ENCODE results near the gene MEP1A. TPM values are rescaled to one million over a fixed set of nuclear protein-coding genes. Genes with fewer than 3 reads are reported as not detected.
"Not testable (repeated sequence)": the region's sequence is repeated elsewhere in the genome, so short reads cannot be mapped to it uniquely, and the experiment has no call there.

The MEP1A gene
- total RNA-seq, 2 experiments from 2014 or later, result not detected

GRCh38 chr6:46763466-46763865 lies 29.7 kb upstream of the MEP1A start:
- H3K36me3 Mint-ChIP-seq (ENCODE audit: low read depth), result no peaks in the 10 kb centered on the region
- no peaks in the 10 kb centered on the region for H3K9me3 Mint-ChIP-seq
- DNase-seq, result no peak
- ChIA-PET CTCF (no interaction called here), POLR2A (no interaction called here)
- H3K27ac Mint-ChIP-seq, result no peak overlapping the region
- no peaks in the 10 kb centered on the region for H3K4me1 Mint-ChIP-seq
- H3K27me3 Mint-ChIP-seq, result peaks cover 3% of the 10 kb centered on the region
- H3K4me3 Mint-ChIP-seq, result no peak overlapping the region

- POLR2A ChIA-PET; H3K36me3 Mint-ChIP-seq (ENCODE audit: low read depth); H3K9me3 Mint-ChIP-seq; CTCF ChIA-PET; H3K4me1 Mint-ChIP-seq; H3K27me3 Mint-ChIP-seq; DNase-seq; H3K27ac Mint-ChIP-seq; H3K4me3 Mint-ChIP-seq: not testable (repeated sequence)
Observed at GRCh38 chr6:46764280-46764679, 28.9 kb upstream of the MEP1A start.

GRCh38 chr6:46764961-46765360 lies 28.2 kb upstream of the MEP1A start:
- H3K36me3 Mint-ChIP-seq (ENCODE audit: low read depth), result no peaks in the 10 kb centered on the region
- ChIA-PET CTCF (no interaction called here), POLR2A (no interaction called here)
- DNase-seq, result no peak
- H3K4me3 Mint-ChIP-seq, result no peak overlapping the region
- H3K27me3 Mint-ChIP-seq, result peaks cover 8% of the 10 kb centered on the region
- no peaks in the 10 kb centered on the region for H3K4me1 Mint-ChIP-seq
- no peaks in the 10 kb centered on the region for H3K9me3 Mint-ChIP-seq
- no peak overlapping the region for H3K27ac Mint-ChIP-seq

GRCh38 chr6:46772016-46772415 lies 21.2 kb upstream of the MEP1A start:
- H3K4me1 Mint-ChIP-seq, result no peaks in the 10 kb centered on the region
- H3K27ac Mint-ChIP-seq, result no peak overlapping the region
- no peak overlapping the region for H3K4me3 Mint-ChIP-seq
- H3K27me3 Mint-ChIP-seq, result peaks cover 9% of the 10 kb centered on the region
- H3K36me3 Mint-ChIP-seq (ENCODE audit: low read depth), result no peaks in the 10 kb centered on the region
- no peak for DNase-seq
- CTCF ChIA-PET, result interaction anchor here (0.9 kb wide), 1 partner anchor 17 kb away, joined by 3 read pairs; no protein-coding TSS in a partner anchor
- POLR2A ChIA-PET, result no interaction called here
- no peaks in the 10 kb centered on the region for H3K9me3 Mint-ChIP-seq

- Mint-ChIP-seq H3K27me3 (peaks cover 7% of the 10 kb centered on the region), H3K4me3 (no peak overlapping the region), H3K9me3 (no peaks in the 10 kb centered on the region), H3K36me3 (ENCODE audit: low read depth) (no peaks in the 10 kb centered on the region), H3K27ac (no peak overlapping the region), H3K4me1 (no peaks in the 10 kb centered on the region)
- no peak for DNase-seq
- CTCF ChIA-PET, result interaction anchor here (0.9 kb wide), 1 partner anchor 16 kb away, joined by 3 read pairs; no protein-coding TSS in a partner anchor
- POLR2A ChIA-PET, result no interaction called here
Observed at GRCh38 chr6:46772762-46773161, 20.4 kb upstream of the MEP1A start.

GRCh38 chr6:46773201-46773855 lies 19.9 kb upstream of the MEP1A start:
- Mint-ChIP-seq H3K36me3 (ENCODE audit: low read depth) (no peaks in the 10 kb centered on the region), H3K27ac (no peak overlapping the region), H3K4me1 (no peaks in the 10 kb centered on the region), H3K4me3 (no peak overlapping the region), H3K9me3 (no peaks in the 10 kb centered on the region), H3K27me3 (peaks cover 6% of the 10 kb centered on the region)
- POLR2A ChIA-PET, result no interaction called here
- CTCF ChIA-PET, result interaction anchor here (0.9 kb wide), 1 partner anchor 15 kb away, joined by 3 read pairs; no protein-coding TSS in a partner anchor
- DNase-seq, result no peak

- H3K27me3 Mint-ChIP-seq; H3K4me3 Mint-ChIP-seq; H3K9me3 Mint-ChIP-seq; POLR2A ChIA-PET; H3K4me1 Mint-ChIP-seq; H3K36me3 Mint-ChIP-seq (ENCODE audit: low read depth); H3K27ac Mint-ChIP-seq; DNase-seq; CTCF ChIA-PET: not testable (repeated sequence)
Observed at GRCh38 chr6:46774736-46775135, 18.5 kb upstream of the MEP1A start.

- no peaks in the 10 kb centered on the region for H3K9me3 Mint-ChIP-seq
- DNase-seq, result no peak
- H3K4me3 Mint-ChIP-seq, result no peak overlapping the region
- H3K27ac Mint-ChIP-seq, result no peak overlapping the region
- CTCF ChIA-PET, result no interaction called here
- H3K36me3 Mint-ChIP-seq (ENCODE audit: low read depth), result no peaks in the 10 kb centered on the region
- no peaks in the 10 kb centered on the region for H3K4me1 Mint-ChIP-seq
- no peaks in the 10 kb centered on the region for H3K27me3 Mint-ChIP-seq
- POLR2A ChIA-PET, result no interaction called here
Observed at GRCh38 chr6:46776070-46776712, 17.0 kb upstream of the MEP1A start.

- Mint-ChIP-seq H3K4me1 (no peaks in the 10 kb centered on the region), H3K27ac (no peak overlapping the region), H3K36me3 (ENCODE audit: low read depth) (no peaks in the 10 kb centered on the region), H3K9me3 (no peaks in the 10 kb centered on the region), H3K4me3 (no peak overlapping the region), H3K27me3 (no peaks in the 10 kb centered on the region)
- DNase-seq, result no peak
- ChIA-PET POLR2A (no interaction called here), CTCF (interaction anchor here (1.3 kb wide), 1 partner anchor 10 kb away, joined by 3 read pairs; no protein-coding TSS in a partner anchor)
Observed at GRCh38 chr6:46777476-46778346, 15.5 kb upstream of the MEP1A start.

GRCh38 chr6:46781478-46782378 lies 11.5 kb upstream of the MEP1A start:
- peak; percentile 36 for DNase-seq
- POLR2A ChIA-PET, result no interaction called here
- no peaks in the 10 kb centered on the region for H3K9me3 Mint-ChIP-seq
- CTCF ChIA-PET, result no interaction called here
- no peaks in the 10 kb centered on the region for H3K4me1 Mint-ChIP-seq
- no peaks in the 10 kb centered on the region for H3K36me3 Mint-ChIP-seq (ENCODE audit: low read depth)
- H3K27ac Mint-ChIP-seq, result no peak overlapping the region
- H3K27me3 Mint-ChIP-seq, result no peaks in the 10 kb centered on the region
- H3K4me3 Mint-ChIP-seq, result no peak overlapping the region

GRCh38 chr6:46784535-46784934 lies 8.7 kb upstream of the MEP1A start:
- POLR2A ChIA-PET, result no interaction called here
- H3K9me3 Mint-ChIP-seq, result no peaks in the 10 kb centered on the region
- H3K27ac Mint-ChIP-seq, result no peak overlapping the region
- no peaks in the 10 kb centered on the region for H3K4me1 Mint-ChIP-seq
- CTCF ChIA-PET, result no interaction called here
- no peaks in the 10 kb centered on the region for H3K27me3 Mint-ChIP-seq
- H3K4me3 Mint-ChIP-seq, result no peak overlapping the region
- DNase-seq, result no peak
- no peaks in the 10 kb centered on the region for H3K36me3 Mint-ChIP-seq (ENCODE audit: low read depth)

GRCh38 chr6:46787871-46788540 lies 5.2 kb upstream of the MEP1A start:
- no peak overlapping the region for H3K4me3 Mint-ChIP-seq
- H3K4me1 Mint-ChIP-seq, result no peaks in the 10 kb centered on the region
- H3K36me3 Mint-ChIP-seq (ENCODE audit: low read depth), result no peaks in the 10 kb centered on the region
- ChIA-PET POLR2A (no interaction called here), CTCF (interaction anchor here (1.4 kb wide), 1 partner anchor 15 kb away, joined by 3 read pairs; no protein-coding TSS in a partner anchor)
- no peak overlapping the region for H3K27ac Mint-ChIP-seq
- no peaks in the 10 kb centered on the region for H3K9me3 Mint-ChIP-seq
- DNase-seq, result no peak
- no peaks in the 10 kb centered on the region for H3K27me3 Mint-ChIP-seq
